Fibroblast of the aortic adventitia (primary cell): ENCODE measurements around the gene PRKAG2. TPM values are rescaled to one million over a fixed set of nuclear protein-coding genes. Genes with fewer than 3 reads are reported as not detected.

Experiments used
- DNase-seq: peaks from one replicate; pipeline ENCODE4 v3.0.0-alpha.2; 2010; ENCODE audit warnings: low read depth
- H3K4me3 ChIP-seq: 2 replicates; pipeline ENCODE4 v1.5.1; 2011; ENCODE audit warnings: low read depth, mild to moderate bottlenecking, control low read depth, low read length, moderate library complexity
- CTCF ChIP-seq: IDR thresholded peaks from 2 replicates; pipeline ENCODE4 v1.5.1; 2011; ENCODE audit warnings: mild to moderate bottlenecking, low read length, control low read depth, inconsistent platforms; ENCODE audit not compliant: insufficient read depth
- total RNA-seq: library from RNA; depleted of rRNA; stranded (reverse); fragments of >200 nt; gene quantifications from 2 replicates; pipeline ENCODE4 v1.2.3, GENCODE V29; 2012; ENCODE audit warnings: low replicate concordance

PRKAG2 gene
- total RNA-seq, 1 donor: 10.0 TPM

GRCh38 chr7:151657173-151657572, 219.7 kb downstream of the PRKAG2 start:
- no peak for DNase-seq
- no peak for TF ChIP-seq CTCF
- no peak overlapping the region for H3K4me3 ChIP-seq

- DNase-seq: no peak
- H3K4me3 ChIP-seq: no peak overlapping the region
- TF ChIP-seq CTCF: no peak
These were observed 221.4 kb downstream of the PRKAG2 start for GRCh38 chr7:151655555-151655954.

GRCh38 chr7:151652111-151652510, 224.8 kb downstream of the PRKAG2 start:
- DNase-seq: no peak
- no peak overlapping the region for H3K4me3 ChIP-seq
- TF ChIP-seq CTCF: no peak

- DNase-seq: no peak
- TF ChIP-seq CTCF: no peak
These were observed 226.8 kb downstream of the PRKAG2 start for GRCh38 chr7:151650161-151650560.

GRCh38 chr7:151648429-151648828, 228.5 kb downstream of the PRKAG2 start:
- no peak for TF ChIP-seq CTCF
- H3K4me3 ChIP-seq: no peak overlapping the region
- no peak for DNase-seq

More at GRCh38 chr7:151650161-151650560, 226.8 kb downstream of the PRKAG2 start:
- no peak overlapping the region for H3K4me3 ChIP-seq

- DNase-seq: no peak
- TF ChIP-seq CTCF: no peak
- H3K4me3 ChIP-seq: no peak overlapping the region
These were observed 229.0 kb downstream of the PRKAG2 start for GRCh38 chr7:151647874-151648273.

- TF ChIP-seq CTCF: no peak
- no peak overlapping the region for H3K4me3 ChIP-seq
- no peak for DNase-seq
These were observed 229.9 kb downstream of the PRKAG2 start for GRCh38 chr7:151647006-151647405.
